AG04450 (cell line): ENCODE results near the gene SLC24A3. TPM values are rescaled to one million over a fixed set of nuclear protein-coding genes. Genes with fewer than 3 reads are reported as not detected.

Experiments
- CTCF ChIA-PET: fragments of 300-600, 350-600 bp; formaldehyde crosslinking; extraction: SDS; loops from one replicate; lab custom pipeline; 2022; ENCODE audit warnings: antibody characterized with exemption, inconsistent platforms; lab: Charles Lee
- POLR2A ChIA-PET: fragments of 350-600 bp; formaldehyde crosslinking; extraction: SDS; loops from one replicate; lab custom pipeline; 2021; ENCODE audit warnings: antibody characterized with exemption, inconsistent platforms; lab: Yijun Ruan, JAX
- DNase-seq: peaks from one replicate; pipeline ENCODE4 v3.0.0-alpha.2; 2011; ENCODE audit warnings: low read depth, low spot score
- H3K27ac ChIP-seq: one replicate; pipeline ENCODE4 v1.5.1; 2012; ENCODE audit warnings: low read depth, low read length, control low read depth
- H3K27me3 ChIP-seq: one replicate; pipeline ENCODE4 v1.6.0; 2012; ENCODE audit warnings: low read length; ENCODE audit not compliant: control insufficient read depth, insufficient read depth
- H3K4me3 ChIP-seq: 2 replicates; pipeline ENCODE4 v1.5.1; 2011; ENCODE audit warnings: mild to moderate bottlenecking, low read depth, low read length, control low read depth
- H3K9me3 ChIP-seq: 2 replicates; pipeline ENCODE4 v1.5.1; 2012; ENCODE audit warnings: low read length; ENCODE audit not compliant: control insufficient read depth, insufficient read depth
- polyA plus RNA-seq: library from polyadenylated mRNA; depleted of rRNA; stranded (reverse); fragments of >200 nt; gene quantifications from 2 replicates; pipeline ENCODE4 v1.2.3, GENCODE V29; 2011
- TF ChIP-seq, protein P1 (sequence below): IDR thresholded peaks from 2 replicates; pipeline ENCODE4 v1.5.1; 2011; ENCODE audit warnings: low read depth, low read length, control low read depth, inconsistent platforms

The SLC24A3 gene
- polyA plus RNA-seq, 1 experiment, result not detected

DNA sequence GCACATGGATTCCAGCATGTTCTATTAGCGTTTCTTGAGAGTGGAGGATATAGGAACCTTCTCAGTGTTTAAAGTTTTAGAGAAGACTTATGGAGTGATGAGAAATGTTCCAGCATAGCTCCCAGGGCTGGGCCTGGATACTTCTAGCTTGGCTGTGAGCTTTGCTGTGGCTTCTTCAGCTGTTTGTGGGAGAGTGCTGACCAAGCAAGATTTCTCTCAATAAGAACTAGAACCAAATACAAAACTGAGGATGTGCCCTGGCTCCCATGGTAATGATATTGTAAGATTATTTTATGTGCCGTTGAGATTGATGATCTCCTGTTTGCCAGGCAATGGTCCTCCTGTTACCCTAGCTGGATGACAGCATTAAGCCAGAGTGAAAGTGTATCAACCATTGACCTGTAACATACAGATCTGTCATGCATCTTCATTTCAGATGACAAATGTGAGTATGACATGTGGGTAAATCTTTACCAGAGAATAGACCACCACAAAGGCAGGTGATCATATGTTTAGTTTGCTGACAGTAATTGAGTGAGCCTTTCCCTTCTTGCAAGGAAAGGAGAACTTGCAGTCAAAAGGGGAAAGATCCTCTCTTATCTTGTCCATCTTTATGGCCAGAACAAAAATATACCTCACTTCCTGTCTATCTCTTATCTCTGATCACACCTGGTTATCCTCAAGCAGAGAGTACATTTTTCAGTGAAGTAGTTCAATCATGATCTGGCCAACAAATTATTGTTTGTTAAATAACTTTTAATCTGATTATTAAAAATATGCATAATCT lies 180.1 kb downstream of the SLC24A3 start:
- no peaks in the 10 kb centered on the region for H3K27me3 ChIP-seq
- H3K9me3 ChIP-seq, result peaks cover 10% of the 10 kb centered on the region
- no peak overlapping the region for H3K27ac ChIP-seq
- TF ChIP-seq, protein P1, sequence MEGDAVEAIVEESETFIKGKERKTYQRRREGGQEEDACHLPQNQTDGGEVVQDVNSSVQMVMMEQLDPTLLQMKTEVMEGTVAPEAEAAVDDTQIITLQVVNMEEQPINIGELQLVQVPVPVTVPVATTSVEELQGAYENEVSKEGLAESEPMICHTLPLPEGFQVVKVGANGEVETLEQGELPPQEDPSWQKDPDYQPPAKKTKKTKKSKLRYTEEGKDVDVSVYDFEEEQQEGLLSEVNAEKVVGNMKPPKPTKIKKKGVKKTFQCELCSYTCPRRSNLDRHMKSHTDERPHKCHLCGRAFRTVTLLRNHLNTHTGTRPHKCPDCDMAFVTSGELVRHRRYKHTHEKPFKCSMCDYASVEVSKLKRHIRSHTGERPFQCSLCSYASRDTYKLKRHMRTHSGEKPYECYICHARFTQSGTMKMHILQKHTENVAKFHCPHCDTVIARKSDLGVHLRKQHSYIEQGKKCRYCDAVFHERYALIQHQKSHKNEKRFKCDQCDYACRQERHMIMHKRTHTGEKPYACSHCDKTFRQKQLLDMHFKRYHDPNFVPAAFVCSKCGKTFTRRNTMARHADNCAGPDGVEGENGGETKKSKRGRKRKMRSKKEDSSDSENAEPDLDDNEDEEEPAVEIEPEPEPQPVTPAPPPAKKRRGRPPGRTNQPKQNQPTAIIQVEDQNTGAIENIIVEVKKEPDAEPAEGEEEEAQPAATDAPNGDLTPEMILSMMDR, result no peak
- no peak overlapping the region for H3K4me3 ChIP-seq
- CTCF ChIA-PET, result no interaction called here
- DNase-seq, result no peak
- POLR2A ChIA-PET, result no interaction called here

- Histone ChIP-seq H3K27me3 (no peaks in the 10 kb centered on the region), H3K27ac (no peak overlapping the region), H3K9me3 (no peaks in the 10 kb centered on the region; the same call in 1 of the 2 replicates), H3K4me3 (no peak overlapping the region)
- ChIA-PET POLR2A (no interaction called here), CTCF (no interaction called here)
- TF ChIP-seq, protein P1, result no peak
- no peak for DNase-seq
These were observed 184.1 kb downstream of the SLC24A3 start for GRCh38 chr20:19396460-19397081.

DNA sequence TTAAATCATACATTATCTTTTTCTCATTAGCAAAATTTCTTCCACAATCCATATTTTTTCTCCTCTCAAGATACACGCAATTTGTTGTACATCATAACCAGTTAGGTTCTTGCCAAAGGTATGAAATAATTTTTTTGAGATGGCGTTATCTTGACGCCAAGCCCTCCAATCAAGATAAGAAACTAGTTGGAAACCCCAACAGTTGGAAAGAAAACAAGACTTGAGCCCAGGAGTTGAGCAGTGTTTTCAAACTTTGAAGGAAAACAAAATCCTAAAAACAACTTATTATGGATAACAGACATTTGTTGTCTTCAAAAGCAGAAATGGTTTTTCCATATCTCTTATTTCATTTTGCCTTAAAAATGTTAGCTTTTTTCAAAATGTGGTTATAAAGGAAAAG lies 184.8 kb downstream of the SLC24A3 start:
- POLR2A ChIA-PET, result no interaction called here

GRCh38 chr20:19397666-19398065 lies 185.2 kb downstream of the SLC24A3 start:
- ChIA-PET POLR2A (no interaction called here), CTCF (no interaction called here)
- no peak overlapping the region for H3K4me3 ChIP-seq
- H3K9me3 ChIP-seq, result no peaks in the 10 kb centered on the region; the same call in 1 of the 2 replicates
- no peak overlapping the region for H3K27ac ChIP-seq
- TF ChIP-seq, protein P1, result no peak
- DNase-seq, result no peak
- no peaks in the 10 kb centered on the region for H3K27me3 ChIP-seq

More for the DNA sequence above, 184.8 kb downstream of the SLC24A3 start:
- Histone ChIP-seq H3K4me3 (no peak overlapping the region), H3K27ac (no peak overlapping the region), H3K9me3 (no peaks in the 10 kb centered on the region; the same call in 1 of the 2 replicates), H3K27me3 (no peaks in the 10 kb centered on the region)
- CTCF ChIA-PET, result no interaction called here
- DNase-seq, result no peak
- TF ChIP-seq, protein P1, result no peak

- H3K4me3 ChIP-seq, result no peak overlapping the region
- ChIA-PET POLR2A (no interaction called here), CTCF (no interaction called here)
- DNase-seq, result no peak
- H3K27ac ChIP-seq, result no peak overlapping the region
- TF ChIP-seq, protein P1, result no peak
- H3K27me3 ChIP-seq, result no peaks in the 10 kb centered on the region
- peaks cover 4% of the 10 kb centered on the region; the same call in 1 of the 2 replicates for H3K9me3 ChIP-seq
These were observed 188.7 kb downstream of the SLC24A3 start for GRCh38 chr20:19401096-19401495.
